GM21526 (cell line): ENCODE measurements around the gene TRAF3.

Experiments
- ATAC-seq: cut with Tn5 transposase; IDR thresholded peaks from one replicate; pipeline ENCODE4 v1.9.1; 2021; ENCODE audit warnings: moderate library complexity; ENCODE audit not compliant: unreplicated experiment, low FRiP score

The TRAF3 gene

DNA sequence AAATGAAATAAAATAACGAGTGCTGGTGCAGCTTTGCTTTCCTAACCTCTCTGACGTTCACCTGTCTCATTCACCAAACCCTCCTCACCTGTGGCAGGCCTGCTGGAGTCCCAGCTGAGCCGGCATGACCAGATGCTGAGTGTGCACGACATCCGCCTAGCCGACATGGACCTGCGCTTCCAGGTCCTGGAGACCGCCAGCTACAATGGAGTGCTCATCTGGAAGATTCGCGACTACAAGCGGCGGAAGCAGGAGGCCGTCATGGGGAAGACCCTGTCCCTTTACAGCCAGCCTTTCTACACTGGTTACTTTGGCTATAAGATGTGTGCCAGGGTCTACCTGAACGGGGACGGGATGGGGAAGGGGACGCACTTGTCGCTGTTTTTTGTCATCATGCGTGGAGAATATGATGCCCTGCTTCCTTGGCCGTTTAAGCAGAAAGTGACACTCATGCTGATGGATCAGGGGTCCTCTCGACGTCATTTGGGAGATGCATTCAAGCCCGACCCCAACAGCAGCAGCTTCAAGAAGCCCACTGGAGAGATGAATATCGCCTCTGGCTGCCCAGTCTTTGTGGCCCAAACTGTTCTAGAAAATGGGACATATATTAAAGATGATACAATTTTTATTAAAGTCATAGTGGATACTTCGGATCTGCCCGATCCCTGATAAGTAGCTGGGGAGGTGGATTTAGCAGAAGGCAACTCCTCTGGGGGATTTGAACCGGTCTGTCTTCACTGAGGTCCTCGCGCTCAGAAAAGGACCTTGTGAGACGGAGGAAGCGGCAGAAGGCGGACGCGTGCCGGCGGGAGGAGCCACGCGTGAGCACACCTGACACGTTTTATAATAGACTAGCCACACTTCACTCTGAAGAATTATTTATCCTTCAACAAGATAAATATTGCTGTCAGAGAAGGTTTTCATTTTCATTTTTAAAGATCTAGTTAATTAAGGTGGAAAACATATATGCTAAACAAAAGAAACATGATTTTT is 128.2 kb downstream of the TRAF3 start:
- no peak for ATAC-seq

DNA sequence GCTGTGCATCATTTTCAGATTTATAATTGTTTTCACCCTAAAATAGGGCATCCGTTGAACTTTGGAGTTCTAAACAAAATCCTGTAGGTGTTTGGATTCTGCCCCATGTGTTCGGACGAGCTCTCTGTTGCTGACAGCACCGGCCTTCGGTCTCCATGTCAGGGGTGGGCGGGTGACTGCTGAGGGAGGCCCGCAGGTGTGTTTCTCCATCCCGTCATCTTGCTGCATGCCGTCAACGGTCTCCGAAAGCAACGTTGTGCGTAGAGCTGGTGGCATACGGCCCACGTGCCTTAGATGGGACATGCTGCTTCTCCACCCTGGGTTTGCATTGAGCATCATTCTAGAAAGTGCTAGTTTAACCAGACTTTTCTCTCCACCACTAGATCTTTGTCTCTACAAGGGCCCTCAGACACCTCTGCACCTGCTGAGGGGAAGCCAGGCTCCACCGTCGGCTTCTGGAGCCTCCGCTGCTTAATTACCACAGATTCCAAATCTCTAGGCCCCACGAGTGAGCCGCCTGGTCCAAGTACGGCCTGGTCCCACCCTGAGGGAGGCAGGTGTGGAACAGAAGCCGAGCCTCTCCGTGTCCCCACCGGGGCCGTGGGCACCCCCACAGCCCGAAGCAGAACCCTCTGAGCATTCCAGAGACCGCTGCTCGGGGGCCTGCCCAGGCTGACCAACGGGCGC is 129.5 kb downstream of the TRAF3 start:
- no peak for ATAC-seq

DNA sequence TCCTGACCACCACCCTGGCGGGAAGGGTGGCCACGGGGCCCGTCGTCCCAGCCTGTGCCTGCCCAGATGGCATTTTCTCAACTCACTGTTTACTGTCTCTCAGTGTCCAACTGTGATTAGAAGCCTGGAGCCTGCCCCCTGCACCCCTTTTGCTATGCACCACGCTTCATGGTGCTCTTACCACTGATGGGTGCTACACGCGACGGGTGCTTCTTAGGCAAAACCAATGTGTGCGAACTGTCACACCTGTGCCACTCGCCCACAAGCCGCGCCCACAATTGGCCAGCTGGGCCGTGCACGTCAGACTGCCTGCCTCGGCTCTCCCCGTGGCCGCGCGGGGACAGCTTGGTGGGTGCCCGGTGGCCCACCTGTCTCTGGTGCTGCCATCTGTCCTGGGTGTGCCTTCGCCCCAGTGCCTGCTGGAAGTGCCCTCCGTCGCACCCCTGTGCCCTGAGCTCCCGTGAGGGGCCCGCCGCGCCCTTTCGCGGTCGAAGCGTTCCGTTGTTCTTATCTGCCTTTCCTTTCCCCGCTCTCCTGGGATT is 130.1 kb downstream of the TRAF3 start:
- no peak for ATAC-seq

DNA sequence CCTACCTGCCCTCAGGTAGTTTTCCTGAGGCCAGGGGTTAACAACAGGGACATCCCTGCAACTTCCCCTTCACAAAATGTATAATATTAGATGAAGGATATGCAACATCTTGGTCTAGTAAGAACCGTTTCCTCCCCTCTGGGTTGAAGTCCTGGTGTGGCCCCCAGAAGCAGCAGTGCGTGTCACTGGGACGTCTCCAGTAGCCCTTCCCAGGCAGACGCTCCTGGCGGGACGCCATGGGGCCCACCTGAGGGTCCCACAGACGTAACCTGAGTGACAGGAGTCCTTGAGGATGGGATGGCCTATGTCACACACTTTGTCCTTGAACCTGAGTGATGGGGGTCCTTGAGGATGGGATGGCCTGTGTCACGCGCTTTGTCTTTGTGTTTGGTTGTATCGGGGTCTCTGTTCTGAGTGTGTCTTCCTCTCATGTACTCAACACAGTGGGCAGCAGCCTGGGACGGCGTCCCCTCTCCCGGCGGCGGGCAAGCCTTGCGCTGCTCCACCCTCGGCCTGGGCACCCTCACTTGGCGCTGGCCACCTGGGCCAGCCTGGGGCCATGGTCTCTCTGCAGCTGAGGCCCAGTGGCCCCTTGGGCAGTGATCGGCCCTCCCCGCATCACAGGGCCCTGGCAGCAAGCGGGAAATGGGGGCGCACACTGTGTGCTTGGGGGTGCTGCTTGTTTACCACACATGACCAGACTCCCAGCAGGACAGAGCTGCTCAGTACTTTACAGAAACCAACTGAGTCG is 130.9 kb downstream of the TRAF3 start:
- no peak for ATAC-seq

DNA sequence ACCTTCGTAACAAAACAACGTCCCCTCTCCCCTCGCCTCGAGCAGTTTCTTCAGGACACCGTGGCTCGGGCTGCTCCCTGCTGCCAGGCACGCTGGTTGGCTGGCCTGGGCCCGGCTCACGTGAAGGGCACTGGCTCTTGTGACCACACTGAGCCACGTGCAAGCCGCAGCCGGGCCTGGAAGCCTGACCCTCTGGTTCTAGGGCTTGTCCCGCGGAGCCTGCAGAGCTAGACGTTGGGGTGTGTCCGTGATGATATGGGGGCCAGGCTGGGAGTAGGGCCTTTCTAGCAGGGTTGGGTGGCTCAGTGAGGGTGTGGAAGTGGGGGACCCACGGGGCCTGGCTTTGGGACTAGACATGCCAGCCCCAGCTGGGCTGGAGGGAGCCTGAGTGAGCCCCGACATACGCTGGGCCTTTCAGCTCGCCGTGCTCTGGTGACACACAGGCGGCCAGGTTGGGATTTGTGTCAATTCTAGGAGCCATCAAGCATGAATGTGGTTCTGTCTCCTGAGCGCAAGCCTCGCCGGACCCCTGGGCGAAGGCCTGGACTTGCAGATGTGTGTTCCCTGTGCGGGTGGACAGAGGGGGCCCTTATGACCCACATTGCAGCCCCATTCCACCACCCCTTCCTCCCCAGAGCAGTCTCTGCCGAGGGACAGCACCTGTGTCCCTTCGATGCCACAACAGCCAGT is 131.7 kb downstream of the TRAF3 start:
- no peak for ATAC-seq

DNA sequence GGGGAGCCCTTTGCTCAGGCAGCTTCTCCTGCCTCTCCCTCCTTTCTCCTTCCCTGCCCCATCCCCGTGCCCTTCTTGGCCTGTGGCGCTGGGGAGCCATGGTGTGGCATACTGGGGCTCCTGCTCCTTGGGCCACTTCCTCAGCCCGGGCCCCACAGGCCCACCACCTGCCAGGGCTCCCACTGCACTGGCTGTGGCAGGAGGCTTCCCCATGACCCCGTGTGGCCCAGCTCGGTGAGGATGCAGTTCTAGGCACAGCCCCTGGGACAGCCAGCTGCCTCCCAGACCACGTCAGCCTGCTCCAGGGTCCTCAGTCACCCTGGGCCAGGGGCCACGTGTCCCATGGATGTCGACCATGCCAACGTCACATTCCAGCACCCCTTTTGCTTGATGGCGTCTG is 132.2 kb downstream of the TRAF3 start:
- no peak for ATAC-seq

DNA sequence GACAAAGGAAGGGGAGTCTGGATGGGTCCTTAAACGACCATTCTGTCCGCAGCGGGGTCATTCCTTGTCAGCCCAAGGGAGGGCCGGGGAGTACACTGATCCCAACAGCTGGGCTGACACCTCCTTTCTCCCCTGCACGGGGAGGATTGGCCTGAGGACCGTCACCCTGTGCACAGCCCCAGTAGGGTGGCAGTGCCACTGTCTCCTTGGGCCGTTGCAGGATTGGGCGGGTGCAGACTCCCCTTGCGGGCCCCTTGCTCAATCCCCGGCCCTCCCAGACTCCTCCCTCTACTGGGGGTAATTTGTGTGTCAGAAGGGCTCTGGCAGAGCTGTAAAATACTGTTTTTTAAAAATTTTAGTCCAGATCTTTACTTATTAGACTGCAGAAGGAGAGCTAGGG is 132.7 kb downstream of the TRAF3 start:
- ATAC-seq, result no peak

DNA sequence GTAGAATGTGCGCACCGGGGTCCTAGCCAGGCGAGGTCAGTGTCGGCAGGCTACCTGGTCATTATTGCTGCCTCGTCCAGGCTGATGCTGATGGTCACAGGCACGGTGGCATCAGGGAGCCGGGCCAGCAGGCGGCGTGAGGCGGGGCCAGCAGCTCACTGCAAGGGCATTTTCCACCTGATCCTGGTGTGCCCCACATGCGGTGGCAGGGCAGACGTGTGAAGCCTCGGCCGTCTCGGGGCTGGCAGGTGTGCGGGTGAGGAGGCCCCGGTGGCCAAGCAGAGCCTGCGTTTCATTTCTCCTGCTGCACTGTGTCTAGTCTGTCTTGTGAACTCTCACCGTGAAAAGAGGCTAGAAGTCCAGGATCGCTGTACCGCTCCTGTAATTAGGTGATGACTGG is 133.2 kb downstream of the TRAF3 start:
- no peak for ATAC-seq

DNA sequence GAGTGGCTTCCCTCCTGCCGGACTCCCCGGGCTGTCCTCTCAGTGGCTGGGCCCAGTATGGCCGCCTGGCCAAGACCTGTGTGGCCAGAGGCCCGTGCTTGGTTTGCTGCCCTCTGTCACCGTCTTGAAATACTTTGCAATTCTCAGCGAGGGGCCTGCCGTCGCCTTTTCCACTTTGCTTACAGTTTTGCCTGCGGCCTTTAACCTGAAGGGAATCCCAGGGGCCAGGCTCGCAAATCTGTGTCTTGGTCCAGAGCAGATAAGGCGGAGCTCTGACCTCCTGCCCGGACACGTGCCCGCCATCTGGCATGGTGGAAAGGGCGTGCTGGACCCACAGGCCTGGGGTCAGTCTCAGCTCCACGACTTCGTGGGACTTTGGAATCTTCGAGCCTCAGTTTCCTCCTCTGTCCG is 134.3 kb downstream of the TRAF3 start:
- no peak for ATAC-seq

DNA sequence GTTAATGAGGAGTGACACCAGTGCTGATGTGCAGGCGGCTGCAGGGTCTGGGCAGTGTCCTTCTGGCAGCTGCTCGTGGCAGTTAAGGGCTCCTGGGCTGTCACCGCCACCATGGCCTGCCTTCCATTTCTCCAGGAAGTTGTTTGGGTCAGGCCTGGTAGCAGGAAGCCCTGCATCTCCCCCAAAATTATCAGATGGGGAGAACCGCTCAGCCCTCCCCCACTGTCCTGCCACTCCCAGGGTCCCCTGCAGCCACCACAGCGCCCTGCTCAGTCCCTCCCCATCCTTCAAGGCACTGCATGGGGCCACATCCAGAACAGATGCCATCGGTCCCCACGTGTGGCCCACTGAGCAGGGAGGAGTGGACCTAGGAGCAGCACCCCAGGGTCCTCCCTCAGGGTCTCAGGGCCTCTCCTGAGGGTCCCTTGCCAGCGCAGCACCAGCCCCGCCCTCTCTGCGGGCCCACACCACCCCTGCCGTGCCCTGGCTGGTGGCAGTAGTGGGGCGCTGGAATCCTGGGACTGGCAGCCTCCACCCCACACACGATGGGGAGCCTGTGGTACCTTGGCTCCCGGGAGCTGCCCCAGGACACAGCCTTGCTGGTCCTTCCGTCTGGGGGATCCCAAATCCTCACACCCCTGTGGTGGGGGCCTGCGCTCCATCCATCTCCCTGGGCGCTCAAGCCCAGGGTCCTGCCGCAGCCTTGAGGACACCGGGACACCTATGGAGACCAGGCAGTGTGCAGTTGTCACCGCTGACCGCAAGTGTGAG is 134.9 kb downstream of the TRAF3 start:
- ATAC-seq, result no peak

DNA sequence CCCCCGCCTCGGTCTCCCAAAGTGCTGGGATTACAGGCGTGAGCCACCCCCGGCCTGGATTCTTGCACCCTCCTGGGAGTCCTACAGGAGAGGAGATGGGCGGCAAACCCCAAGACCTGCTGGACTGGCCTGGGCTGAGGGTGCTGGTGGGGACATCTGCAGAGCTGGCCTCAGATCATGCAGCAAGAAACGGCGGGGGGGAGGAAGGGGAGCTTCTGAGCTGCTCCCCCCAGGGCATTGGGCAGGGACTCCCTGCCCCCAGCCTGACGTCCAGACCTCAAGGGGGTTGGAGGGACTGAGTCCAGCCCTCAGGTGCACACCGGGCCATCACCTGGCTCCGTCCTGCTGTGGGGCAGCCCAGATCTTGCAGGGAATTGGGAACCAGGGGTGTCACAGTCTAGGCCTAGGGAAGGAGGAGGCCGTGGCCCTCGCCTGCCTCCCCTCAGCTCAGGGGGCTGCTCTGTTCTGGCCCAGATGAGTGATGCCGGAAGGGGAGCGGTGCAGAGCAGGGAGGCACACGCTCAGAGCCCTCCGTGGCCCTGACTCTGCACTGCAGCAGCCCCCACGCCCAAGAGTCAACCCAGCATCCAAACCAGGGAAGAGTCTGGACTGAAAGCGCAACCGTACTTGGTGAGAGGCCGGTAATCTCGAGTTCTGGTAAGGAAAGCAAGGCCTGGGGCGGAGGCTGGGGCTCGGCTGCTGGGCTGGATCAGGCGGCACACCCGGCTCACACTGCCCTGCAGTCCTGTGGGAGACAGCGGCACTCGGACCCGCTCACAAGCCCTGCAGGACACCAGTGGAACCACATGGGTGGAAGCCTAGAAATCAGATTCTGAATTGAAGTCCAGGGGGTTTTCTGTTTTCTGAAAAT is 136.3 kb downstream of the TRAF3 start:
- ATAC-seq, result no peak

DNA sequence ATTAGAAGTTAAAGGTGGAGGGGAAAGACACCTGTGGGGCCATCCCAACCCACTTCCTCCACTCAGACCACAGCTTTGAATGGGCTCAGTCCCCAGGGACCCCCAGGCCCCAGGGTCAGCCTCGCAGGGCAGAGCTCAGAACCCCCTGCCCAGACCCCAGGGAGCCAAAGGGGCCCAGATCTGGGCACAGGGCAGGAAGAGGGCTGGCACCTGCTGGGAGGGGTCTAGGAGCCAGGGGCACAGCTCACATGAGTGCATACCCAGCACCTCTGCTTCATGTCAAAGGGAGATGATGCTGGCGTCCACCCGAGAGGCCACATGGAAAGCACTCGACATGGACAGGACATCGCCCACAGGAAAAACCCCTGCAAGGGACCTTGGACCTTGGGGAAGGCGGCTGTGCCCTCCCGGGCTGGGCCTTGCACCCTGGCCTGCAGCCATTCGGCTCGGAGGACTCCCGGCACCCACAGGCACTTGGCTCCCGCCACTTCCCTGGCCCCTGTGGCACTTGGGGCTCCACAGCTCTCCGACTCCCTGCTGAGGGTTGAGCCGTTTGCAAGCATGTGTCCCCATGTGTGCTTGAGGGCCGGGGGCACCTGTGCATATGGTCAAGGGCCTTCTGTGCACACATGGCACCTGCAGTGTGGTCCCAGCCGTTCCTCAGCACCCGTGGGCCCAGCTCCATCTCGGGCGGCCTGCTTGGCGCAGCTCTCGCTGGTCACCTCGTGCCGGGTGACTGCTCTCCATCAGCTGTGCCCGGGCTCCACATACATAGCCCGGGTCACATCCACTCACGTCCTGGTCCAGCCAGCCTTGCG is 137.4 kb downstream of the TRAF3 start:
- ATAC-seq, result no peak

DNA sequence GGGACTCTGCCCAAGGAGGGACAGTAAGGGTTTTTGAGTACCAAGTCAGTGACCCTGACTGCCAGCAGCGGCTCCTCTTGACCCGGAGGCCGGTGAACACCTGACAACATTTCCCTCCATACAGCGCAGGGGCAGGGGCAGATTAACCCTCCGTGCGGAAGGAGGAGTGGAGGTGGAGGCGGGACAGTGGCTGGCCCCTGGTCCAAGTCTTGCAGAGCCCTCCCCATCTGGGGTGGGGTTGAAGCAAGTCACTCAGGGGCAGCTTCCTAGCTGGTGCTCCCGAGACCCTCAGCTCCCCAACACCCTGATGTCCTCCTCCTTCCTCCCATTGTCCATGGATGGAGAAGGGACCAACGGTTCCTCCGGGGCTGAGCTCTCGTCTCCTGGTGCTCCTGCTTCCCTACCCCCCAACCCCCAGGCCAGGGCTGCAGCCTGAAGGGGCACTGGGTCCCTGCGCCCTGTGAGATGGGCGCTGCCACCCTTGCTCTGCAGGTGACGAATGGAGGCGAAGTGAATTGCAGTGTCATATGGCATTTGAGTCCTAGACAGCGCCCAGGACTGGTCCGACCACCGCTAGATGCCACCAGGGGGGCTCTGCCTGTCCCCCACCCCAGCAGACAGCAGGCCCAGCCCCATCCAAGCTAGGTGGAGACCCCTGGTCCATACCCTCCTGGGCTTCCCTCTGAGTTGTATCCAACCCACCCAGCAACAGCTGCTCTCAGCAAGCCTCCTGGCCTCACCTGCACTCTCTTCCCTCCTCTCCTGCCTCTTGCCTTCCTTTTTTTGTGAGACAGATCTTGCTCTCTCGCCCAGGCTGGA is 138.3 kb downstream of the TRAF3 start:
- ATAC-seq, result no peak

DNA sequence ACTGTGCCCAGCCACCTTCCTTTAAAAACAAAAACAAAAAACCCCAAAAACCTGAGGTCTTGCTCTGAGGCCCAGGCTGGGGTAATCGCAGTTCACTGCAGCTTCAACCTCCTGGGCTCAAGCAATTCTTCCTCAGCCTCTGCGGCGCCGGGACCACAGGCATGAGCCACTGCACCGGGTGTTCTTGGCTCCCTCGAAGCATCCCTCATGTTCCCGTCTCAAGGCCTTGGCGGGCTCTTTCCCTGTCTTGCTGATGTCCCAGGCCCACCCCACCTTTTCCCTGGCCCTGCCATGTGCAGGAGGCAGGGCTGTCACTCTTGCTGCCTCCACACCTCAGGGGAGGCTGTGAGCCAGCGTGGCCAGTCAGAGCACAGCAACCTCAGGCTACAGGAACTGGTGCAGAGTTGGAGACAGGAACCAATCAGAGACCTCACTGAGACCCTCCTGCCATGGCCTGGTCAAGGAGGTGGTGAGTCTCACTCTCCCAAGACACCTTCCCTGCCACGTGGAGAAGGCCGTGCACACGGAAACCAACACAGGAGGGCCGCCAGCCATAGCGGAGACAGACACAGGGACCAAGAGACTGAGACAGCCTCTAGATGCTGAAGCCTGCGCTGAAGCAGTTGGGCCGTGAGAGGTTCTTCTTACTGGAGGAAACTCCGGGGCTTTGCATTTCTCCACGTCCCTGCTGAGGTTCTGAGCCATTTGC is 139.3 kb downstream of the TRAF3 start:
- ATAC-seq, result no peak

DNA sequence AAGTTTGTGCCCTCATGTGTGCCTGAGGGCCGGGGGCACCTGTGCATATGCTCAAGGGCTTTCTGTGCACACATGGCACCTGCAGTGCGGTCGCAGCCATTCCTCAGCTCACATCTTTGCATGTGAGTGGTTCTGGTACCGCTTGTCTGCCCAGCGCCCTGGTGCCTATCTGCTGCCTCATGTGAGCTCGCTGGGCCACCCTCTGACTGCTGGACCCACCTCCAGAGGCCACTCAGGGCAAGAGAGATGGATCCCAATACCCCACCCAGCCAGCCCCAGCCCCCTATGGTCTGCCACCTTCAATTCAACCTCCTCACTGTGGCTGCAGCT is 139.8 kb downstream of the TRAF3 start:
- no peak for ATAC-seq

DNA sequence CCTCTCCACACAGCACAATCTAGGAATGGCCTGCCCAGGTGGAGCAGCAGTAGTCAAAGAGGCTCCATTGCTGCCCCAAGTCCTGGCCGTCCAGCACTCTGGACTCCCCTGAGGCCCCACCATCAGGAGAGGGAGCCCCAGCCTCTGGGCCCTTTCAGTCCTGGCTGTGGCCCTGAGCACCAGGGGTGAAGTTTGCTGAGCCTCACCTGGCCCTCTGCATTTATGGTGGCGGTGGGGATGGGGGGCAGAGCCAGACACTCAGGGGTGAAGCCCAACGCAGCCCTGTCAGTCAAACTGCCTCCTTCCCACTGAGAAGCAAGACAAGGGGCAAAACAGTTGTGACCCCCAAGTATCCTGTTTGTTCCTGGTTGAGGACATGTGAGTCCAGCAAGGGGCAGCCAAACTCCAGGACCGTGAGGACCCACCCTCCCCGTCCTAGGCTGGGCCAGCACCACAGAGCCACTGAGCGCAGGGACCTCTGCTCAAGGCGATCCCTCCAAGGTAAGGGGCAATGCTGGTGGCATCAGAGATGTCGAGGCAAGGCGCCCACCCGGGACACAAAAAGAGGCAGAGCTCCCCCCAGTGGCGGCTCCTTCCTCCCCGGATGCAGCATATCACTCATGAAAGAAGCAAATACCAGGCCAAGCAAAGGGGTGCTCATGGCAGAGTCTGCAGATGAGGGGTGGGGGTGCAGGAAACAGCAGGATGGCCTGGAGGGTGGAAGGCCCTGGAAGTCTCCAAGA is 140.4 kb downstream of the TRAF3 start:
- ATAC-seq, result no peak
